GM13977 (cell line): ENCODE data around the gene GRAMD1C.

Experiments
- DNase-seq: peaks from one replicate; pipeline ENCODE4 v3.0.0; 2012; ENCODE audit warnings: low spot score
- in situ Hi-C: fragments of 300-500 bp; cut with MboI; formaldehyde crosslinking; loops from one replicate; pipeline ENCODE4 v1.12.0; 2022; ENCODE audit warnings: low sequenced_read_pairs, low pct_unique_long_range_greater_than_20kb, mixed read lengths, inconsistent platforms; ENCODE audit not compliant: unreplicated experiment
- TF ChIP-seq, protein P1 (sequence below): IDR thresholded peaks from 2 replicates; pipeline ENCODE4 v1.5.1; 2012; ENCODE audit warnings: mild to moderate bottlenecking, control low read depth; ENCODE audit not compliant: insufficient read depth; ENCODE audit errors: extremely low read depth, missing control alignments

Gene GRAMD1C

DNA sequence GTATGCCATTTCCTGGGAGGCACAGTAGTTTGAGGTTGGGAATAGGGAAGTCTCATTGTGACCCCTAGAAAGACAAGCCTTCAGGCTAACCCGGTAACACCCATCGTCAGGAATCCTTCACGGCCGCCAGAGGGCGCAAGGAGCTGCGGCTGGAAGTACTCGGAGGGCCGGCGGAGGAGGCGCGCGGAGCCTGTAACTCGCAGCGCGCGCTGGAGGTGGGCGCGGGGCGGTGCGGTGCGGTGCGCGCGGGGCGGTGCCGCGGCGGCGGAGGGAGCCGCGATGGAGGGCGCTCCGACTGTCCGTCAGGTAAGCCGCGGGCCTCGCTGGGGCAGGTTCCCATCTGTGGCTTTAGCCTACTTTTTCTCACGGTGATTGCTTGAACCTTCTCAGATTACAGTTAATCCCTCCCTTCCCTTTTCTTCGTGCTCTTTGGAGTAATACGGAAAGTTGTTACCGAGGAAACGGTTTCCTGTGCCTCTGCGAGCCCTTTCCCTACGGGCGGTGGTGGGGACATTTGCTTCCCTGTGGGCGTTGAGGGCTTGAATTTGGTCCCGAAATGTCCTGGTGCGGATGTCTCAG is at the start of gene GRAMD1C:
GRAMD1C (plus strand) TSS at position 158 of the 579 bp plus-strand sequence; CDS start at position 280, 122 bp downstream.
- peak; percentile 90 for DNase-seq
- TF ChIP-seq, protein P1, sequence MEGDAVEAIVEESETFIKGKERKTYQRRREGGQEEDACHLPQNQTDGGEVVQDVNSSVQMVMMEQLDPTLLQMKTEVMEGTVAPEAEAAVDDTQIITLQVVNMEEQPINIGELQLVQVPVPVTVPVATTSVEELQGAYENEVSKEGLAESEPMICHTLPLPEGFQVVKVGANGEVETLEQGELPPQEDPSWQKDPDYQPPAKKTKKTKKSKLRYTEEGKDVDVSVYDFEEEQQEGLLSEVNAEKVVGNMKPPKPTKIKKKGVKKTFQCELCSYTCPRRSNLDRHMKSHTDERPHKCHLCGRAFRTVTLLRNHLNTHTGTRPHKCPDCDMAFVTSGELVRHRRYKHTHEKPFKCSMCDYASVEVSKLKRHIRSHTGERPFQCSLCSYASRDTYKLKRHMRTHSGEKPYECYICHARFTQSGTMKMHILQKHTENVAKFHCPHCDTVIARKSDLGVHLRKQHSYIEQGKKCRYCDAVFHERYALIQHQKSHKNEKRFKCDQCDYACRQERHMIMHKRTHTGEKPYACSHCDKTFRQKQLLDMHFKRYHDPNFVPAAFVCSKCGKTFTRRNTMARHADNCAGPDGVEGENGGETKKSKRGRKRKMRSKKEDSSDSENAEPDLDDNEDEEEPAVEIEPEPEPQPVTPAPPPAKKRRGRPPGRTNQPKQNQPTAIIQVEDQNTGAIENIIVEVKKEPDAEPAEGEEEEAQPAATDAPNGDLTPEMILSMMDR = peak; percentile 91
- in situ Hi-C loops = no loop called here

DNA sequence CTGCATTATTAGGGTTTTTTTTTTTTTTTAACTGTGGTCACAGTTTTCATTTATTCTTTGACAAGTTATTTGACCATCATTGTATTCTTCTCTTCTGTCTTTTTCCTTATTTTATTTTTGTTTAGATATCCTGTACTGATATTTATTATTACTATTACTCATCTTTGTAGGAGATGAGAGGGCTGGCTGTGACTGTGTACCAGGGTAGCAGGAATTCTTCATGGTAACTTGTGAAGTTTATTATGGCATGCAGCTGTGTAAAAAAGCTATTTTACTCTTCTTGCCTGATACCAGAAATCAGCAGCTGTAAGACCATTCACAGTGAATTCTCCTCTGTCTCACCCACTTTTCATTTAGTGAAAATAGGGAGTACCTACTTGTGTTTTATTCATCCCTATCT is 47.2 kb upstream of the GRAMD1C start:
- DNase-seq = no peak
- TF ChIP-seq, protein P1 = no peak
- in situ Hi-C loops = no loop called here

DNA sequence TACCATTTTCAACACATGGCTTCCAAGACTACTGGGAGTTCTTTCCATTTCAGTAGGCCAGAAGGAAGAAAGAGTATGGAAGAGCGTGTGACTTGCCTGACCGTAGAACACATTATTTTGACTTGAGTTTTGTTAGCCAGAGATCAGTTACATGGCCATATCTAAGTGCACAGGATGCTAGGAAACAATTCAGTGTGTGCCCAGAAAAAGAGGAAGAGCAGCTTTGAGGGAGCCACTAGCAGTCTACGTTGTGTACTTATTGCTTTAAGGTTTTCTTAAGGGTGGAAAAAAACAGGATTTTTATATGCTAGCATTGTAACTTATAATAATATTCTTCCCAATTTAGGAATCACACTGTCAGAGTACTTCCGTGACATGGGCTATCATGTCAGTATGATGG is 44.1 kb upstream of the GRAMD1C start:
- in situ Hi-C loops = no loop called here
- TF ChIP-seq, protein P1 = no peak
- no peak for DNase-seq

DNA sequence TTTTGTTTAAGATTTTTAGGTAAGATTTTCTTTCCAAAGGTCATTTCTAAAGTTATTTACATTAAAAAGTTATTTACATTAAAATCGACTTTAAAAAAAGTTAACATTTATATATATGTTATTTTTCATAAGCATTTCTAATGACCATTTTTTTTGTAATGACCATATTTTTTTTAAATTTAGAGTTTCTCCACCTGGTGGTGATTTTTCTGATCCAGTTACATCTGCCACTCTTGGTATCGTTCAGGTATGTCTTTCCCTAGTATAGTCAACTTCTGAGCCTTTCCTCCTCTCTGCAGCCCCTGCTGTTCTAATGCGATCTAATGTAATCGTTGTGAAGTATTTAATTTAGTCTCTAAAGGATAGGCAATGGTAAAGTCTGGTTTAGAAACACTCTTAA is 42.9 kb upstream of the GRAMD1C start:
- DNase-seq = no peak
- TF ChIP-seq, protein P1 = no peak
- in situ Hi-C loops = no loop called here

DNA sequence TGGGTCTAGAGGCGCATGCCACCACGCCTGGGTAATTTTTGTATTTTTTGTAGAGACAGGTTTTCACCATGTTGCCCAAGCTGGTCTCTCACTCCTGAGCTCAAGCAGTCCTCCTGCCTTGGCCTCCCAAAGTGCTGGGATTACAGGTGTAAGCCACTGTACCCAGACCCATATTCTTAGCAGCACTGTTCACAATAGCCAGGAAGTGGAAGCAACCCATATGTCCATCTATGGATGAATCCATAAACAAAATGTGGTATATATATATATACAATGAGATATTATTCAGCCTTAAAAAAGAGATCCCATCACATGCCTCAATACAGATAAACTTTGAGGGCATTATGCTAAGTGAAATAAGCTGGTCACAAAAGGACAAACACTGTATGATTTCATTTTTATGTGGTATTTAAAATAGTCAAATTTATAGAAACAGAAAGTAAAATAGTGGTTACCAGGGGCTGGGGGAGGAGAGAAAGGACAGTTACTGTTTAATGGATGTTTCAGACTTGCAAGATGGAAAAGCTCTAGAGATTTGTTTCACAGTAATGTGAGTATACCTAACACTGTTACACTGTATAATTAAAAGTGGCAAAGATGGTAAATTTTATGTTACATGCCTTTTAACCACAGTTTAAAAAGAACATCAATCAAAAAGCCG is 35.7 kb upstream of the GRAMD1C start:
- TF ChIP-seq, protein P1 = no peak
- in situ Hi-C loops = no loop called here
- peak; percentile 31 for DNase-seq

DNA sequence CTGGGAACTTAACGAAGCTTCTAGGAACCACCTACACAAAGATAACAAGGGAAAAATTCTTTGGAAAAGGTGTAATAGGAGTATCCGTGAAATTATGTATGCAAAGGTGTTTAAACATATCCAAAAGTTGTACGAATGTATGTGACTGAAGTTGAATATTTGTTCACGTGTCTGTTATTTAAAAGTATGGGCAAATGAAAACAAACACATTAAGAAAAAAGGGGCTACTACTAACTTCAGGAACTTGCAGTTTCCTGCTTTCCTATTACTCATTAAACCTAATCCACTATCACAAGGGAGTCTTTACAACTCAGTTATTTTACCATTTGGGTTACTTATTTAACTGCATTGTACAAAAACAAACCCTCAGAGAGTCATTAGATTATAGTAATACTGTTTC is 33.9 kb upstream of the GRAMD1C start:
- TF ChIP-seq, protein P1 = no peak
- in situ Hi-C loops = no loop called here
- no peak for DNase-seq
